GM18526 (cell line): Measurements from ENCODE around the gene TOM1L2.

Source experiments
- POLR2A ChIP-seq: IDR thresholded peaks from 3 replicates; pipeline ENCODE4 v1.6.1; 2011; ENCODE audit not compliant: insufficient read length; ENCODE audit errors: extremely low read depth

The TOM1L2 gene

DNA sequence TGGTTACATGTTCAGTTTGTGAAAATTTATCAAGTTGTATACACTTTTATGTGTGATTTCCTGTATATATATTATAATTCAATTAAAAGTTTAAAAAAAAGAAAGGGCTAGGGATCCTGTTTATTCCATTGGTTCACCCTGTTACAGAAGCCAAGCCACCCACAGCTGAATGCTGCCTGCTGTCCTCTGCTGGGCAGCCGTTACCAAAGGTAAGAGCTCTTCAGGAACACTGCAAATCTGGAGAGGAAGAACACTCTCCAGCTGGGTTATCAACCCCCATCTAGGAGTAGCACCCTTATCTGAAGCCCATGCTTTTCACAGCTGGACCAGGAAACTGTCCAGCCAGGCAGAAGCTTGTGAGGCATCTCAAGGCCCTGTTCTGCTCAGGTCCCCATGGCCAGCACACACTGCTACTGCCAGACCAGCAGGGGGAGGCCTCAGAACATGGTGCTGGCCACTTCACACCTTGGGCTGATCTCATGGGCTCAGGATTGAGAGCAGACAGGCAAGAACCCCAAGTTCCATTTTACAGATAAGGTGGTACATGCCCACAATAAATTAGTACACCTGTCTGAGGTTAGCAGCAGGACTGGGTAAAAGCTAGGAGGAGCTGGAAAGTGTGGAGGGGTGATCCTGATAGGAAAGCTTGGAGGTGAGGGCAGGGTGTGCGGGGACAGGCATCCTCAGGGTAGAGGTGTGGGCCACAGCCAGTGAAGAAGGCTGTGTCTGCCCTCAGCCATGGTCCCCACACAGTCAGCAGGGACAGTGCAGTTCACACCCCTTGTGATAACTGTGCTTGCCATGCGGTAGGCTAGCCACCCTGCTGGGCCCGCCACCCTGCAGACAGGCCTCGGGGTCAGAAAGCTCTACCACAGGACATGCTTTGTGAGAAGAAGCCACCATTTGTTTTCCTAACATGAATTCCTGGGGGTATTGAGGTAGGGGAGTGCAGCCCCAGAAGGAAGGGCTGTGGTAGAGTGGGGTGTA, 81.1 kb downstream of the TOM1L2 start:
- TF ChIP-seq POLR2A: no peak

- no peak for TF ChIP-seq POLR2A
Measured at GRCh38 chr17:17889922-17890321, 82.3 kb downstream of the TOM1L2 start.

DNA sequence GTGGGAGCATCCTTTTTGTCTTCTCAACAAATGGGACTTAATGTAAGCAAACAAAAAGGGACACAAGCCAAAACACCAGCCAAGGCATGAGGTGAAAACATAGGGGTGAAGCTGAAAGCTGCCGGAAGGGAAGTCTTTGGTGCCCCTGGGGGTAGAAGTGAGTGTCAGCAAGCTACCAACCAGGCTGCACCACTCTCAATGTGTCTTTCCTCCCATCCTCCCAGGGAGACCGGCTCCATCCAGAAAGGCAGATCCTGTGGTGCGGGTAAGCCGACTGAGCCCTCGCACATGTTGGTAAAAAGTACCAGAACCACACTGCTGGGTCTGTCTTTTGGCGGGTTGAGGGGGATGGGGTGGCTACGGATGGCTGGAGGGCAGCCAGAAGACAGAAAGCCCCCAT, 83.4 kb downstream of the TOM1L2 start:
- no peak for TF ChIP-seq POLR2A

- no peak for TF ChIP-seq POLR2A
Measured at GRCh38 chr17:17888371-17888770, 83.8 kb downstream of the TOM1L2 start.

DNA sequence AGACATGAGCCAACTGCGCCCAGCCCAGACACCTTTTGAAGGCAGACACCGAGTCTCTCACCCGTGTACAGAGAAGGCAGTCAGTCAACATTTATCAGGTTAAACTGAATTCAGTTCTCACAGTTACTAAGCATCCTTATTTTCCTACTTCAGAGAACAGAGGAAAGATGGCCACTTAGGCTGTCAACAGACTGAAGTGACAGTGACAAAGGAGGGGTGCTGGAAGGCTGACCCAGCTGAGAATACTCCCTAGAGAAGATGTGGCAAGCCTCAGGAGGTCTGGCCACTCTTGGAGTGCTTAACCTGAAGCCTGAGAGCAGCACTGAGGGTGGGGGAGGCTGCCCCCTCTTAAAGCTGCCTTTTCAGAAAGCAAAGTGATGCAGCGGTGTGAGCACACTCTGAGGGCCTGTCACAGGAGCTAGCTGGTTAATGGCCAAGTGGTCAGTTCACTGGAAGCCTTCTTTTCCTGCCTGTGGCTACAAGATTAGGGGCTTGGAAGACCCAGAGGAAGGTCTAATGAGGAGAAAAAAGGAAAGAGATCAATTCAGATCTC, 84.4 kb downstream of the TOM1L2 start:
- no peak for TF ChIP-seq POLR2A

GRCh38 chr17:17886726-17887125, 85.5 kb downstream of the TOM1L2 start:
- TF ChIP-seq POLR2A: no peak

GRCh38 chr17:17886226-17886625, 86.0 kb downstream of the TOM1L2 start:
- TF ChIP-seq POLR2A: no peak

GRCh38 chr17:17884391-17885357, 87.5 kb downstream of the TOM1L2 start:
- no peak for TF ChIP-seq POLR2A

DNA sequence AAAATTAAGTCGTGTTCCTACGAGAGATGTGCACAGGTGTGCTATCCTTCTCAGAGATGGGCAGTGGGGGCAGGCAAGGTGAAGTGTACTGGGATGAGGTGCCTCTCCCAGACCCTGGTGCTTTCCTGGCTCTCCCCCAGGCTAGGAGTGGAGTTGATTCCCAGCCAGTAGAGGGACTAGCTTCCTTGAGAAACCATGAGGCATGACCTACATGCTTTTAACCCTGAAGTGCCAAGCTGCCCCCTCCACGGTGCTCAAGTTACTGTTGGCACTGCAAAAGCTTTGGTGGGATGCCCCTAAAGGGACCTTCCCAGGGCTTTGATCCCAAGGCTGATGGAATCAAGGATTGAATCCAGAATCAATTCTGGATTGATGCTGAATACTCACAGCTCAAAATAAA, 88.4 kb downstream of the TOM1L2 start:
- no peak for TF ChIP-seq POLR2A

DNA sequence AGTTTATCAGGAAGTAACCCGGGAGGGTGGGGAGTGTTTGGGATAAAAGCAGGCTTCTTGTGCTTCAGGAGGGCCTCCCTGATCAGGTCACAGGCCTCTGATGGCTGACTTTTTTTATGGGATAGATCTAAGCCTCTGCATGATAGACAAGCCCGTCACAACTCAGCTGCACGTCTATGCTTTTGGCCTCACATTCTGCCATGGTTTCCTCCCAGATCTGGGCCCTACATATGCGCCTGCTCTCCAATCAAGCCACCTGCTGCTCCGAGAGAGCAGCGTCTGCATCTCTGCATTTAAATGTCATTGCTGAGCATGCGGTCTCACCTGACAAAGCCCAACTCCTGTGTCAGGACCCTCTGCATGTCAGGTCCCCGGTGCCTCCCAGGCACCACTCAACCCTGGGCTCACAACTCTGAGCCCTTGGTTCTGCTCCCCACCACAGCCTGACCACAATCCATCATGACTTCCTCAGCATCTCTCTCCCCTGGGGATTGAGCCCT, 90.1 kb downstream of the TOM1L2 start:
- no peak for TF ChIP-seq POLR2A

DNA sequence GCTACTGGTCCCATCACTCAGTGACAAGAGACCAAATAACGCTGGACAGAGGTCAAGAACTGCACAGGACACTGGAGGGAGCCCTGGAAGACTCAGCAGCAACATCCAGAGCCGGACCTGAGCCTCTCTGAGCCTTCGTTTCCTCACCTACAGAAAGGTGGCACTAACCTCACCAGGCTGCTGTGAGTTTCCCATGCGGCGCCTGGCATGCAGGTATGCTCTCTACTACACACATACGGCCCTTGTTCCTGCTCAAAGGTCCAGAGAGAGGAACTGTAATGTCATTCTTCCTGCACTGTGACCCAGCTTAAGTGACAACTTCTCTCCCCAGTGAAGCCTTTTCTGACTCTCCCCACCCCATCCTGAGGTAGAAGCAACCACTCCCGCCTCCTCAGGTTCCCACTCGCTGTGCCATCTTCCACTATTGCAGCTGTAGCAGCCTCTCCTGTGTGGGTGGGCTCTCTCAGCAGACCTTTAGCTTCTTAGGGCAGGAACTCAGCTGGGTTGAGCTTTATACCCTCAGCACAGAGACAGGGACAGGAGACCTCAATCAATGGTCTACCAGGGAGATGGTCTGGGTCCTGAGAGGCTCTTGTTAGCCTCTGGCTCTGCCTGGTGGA, 91.5 kb downstream of the TOM1L2 start:
- no peak for TF ChIP-seq POLR2A

- TF ChIP-seq POLR2A: no peak
Measured at GRCh38 chr17:17877529-17878358, 94.5 kb downstream of the TOM1L2 start.

DNA sequence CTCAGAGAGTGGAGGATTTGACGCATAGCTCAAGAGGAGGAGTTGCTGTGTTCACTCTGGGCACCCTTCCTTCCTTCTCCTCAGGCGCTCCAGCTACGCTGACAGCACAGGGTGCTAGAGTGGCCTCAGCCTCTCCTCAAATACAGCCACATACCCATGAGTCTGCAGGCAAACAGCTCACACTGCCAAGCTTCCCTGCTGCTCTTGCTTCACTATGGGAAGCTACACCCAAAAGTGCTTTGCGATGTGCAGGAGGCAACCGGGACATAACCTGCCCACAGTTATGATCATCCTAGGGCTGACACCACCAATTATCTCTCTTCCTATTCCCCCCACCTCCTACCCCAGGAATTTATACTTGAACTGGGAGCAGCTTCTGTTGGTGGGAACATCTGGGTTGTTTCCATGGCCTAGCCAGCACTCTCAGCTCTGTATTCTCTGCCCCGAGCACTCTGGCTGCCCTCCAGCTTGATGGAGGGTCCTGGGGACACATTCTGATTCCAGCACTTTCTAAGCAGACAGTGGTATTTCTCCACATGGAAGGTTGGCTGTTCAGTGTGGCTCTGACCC, 95.2 kb downstream of the TOM1L2 start:
- no peak for TF ChIP-seq POLR2A

DNA sequence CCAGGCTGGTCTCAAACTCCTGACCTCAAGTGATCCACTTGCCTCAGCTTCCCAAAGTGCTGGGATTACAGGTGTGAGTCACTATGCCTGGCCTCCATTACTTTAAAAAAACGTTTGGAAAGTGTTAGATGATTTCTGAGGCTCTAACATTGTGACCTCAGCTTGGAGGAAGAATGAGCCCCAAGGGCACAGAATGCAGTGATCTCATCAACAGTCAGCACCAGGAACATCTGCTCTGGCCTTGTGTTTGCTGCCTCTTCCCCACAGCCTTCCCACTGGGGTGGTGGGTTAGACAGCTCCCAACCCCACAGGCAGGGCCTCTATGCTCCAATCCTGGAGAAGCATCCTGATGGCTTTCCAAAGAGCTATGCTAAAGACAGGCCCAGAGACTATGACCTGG, 97.7 kb downstream of the TOM1L2 start:
- no peak for TF ChIP-seq POLR2A

GRCh38 chr17:17873450-17873991, 98.7 kb downstream of the TOM1L2 start:
- TF ChIP-seq POLR2A: no peak
